GM12892 (cell line): ENCODE data around the gene SLC9C2.

Experiments used
- POLR2A ChIP-seq: IDR thresholded peaks from 2 replicates; pipeline ENCODE4 v1.6.1; 2011; ENCODE audit warnings: low read depth, low read length, control low read depth
- POLR2AphosphoS5 ChIP-seq: IDR thresholded peaks from 2 replicates; pipeline ENCODE4 v1.6.1; 2011; ENCODE audit warnings: low read depth, low read length, control low read depth

- no peak for TF ChIP-seq POLR2A
- no peak for TF ChIP-seq POLR2AphosphoS5
Measured at GRCh38 chr1:173470608-173471007, 132.3 kb downstream of the SLC9C2 start.
